ENCODE data around the gene CDC123.

- TF ChIP-seq CTCF (IDR thresholded peaks at IDR 0.05; ENCODE audit: extremely low read depth in 1 of 2, insufficient read depth in 1 of 2, low read depth in 1 of 2, low read length in 2 of 2), result no peak
- no peak for TF ChIP-seq MYC (IDR thresholded peaks at IDR 0.05; ENCODE audit: low read depth, low read length)
- TF ChIP-seq MAX (IDR thresholded peaks at IDR 0.05; ENCODE audit: insufficient read depth, insufficient read length), result no peak
- no peak for TF ChIP-seq JUN (IDR thresholded peaks at IDR 0.05; ENCODE audit: borderline replicate concordance, insufficient read depth, insufficient read length, low read depth)
- TF ChIP-seq EZH2 (IDR thresholded peaks at IDR 0.05; ENCODE audit: borderline replicate concordance, low read depth, low read length, severe bottlenecking), result no peak
- no peak for TF ChIP-seq POLR2AphosphoS5 (IDR thresholded peaks at IDR 0.05; ENCODE audit: insufficient read depth, low read depth, low read length)
- no peak for TF ChIP-seq POLR2A (IDR thresholded peaks at IDR 0.05; ENCODE audit: low read depth, low read length)
- TF ChIP-seq FOS (IDR thresholded peaks at IDR 0.05; ENCODE audit: borderline replicate concordance, insufficient read depth, low read length), result no peak
- no peak for TF ChIP-seq GATA2 (IDR thresholded peaks at IDR 0.05; ENCODE audit: insufficient read depth, insufficient read length, low read depth, low read length)
Measured at GRCh38 chr10:12259988-12260387, 64.0 kb downstream of the CDC123 start.

Measured in endothelial cell of umbilical vein (primary cell).